Mesendoderm (in vitro differentiated cells): Measurements from ENCODE around the gene IFNL1.
"Not testable (repeated sequence)": the region's sequence is repeated elsewhere in the genome, so short reads cannot be mapped to it uniquely, and the experiment has no call there.

Source experiments
- DNase-seq: peaks from one replicate; pipeline ENCODE4 v3.0.0; 2013
- H2AK5ac ChIP-seq: 2 replicates; pipeline ENCODE4 v1.6.1; 2013; ENCODE audit warnings: low read length, inconsistent platforms
- H2BK120ac ChIP-seq: 2 replicates; pipeline ENCODE4 v1.6.1; 2013; ENCODE audit warnings: low read depth, mild to moderate bottlenecking, low read length, moderate library complexity, mixed read lengths
- H2BK15ac ChIP-seq: replicated peaks from 2 replicates; pipeline ENCODE4 v1.6.1; 2013; ENCODE audit warnings: low read depth, mild to moderate bottlenecking, moderate library complexity
- H2BK5ac ChIP-seq: 2 replicates; pipeline ENCODE4 v1.6.1; 2013; ENCODE audit warnings: low read length, inconsistent platforms
- H3K18ac ChIP-seq: 2 replicates; pipeline ENCODE4 v1.6.1; 2013; ENCODE audit warnings: mild to moderate bottlenecking, low read length, mixed read lengths
- H3K23ac ChIP-seq: one replicate; pipeline ENCODE4 v1.6.1; 2013; ENCODE audit warnings: low read length
- H3K27ac ChIP-seq: 2 replicates; pipeline ENCODE4 v1.5.1; 2013; ENCODE audit warnings: low read depth, mild to moderate bottlenecking, inconsistent platforms, low read length, moderate library complexity
- H3K27me3 ChIP-seq: 2 replicates; pipeline ENCODE4 v1.6.1; 2013; ENCODE audit warnings: low read length, control low read depth, mild to moderate bottlenecking, inconsistent platforms; ENCODE audit not compliant: insufficient read depth, poor library complexity
- H3K36me3 ChIP-seq: 2 replicates; pipeline ENCODE4 v1.6.1; 2013; ENCODE audit warnings: low read length, inconsistent platforms; ENCODE audit not compliant: control insufficient read depth, insufficient read depth
- H3K4ac ChIP-seq: one replicate; pipeline ENCODE4 v1.6.1; 2013; ENCODE audit warnings: low read depth, mild to moderate bottlenecking, low read length, moderate library complexity
- H3K4me1 ChIP-seq: 2 replicates; pipeline ENCODE4 v1.6.1; 2013; ENCODE audit warnings: low read depth, low read length, inconsistent platforms; ENCODE audit not compliant: control insufficient read depth
- H3K4me2 ChIP-seq: 2 replicates; pipeline ENCODE4 v1.6.1; 2013; ENCODE audit warnings: low read length
- H3K4me3 ChIP-seq: 2 replicates; pipeline ENCODE4 v1.5.1; 2013; ENCODE audit warnings: mild to moderate bottlenecking, low read length
- H3K56ac ChIP-seq: one replicate; pipeline ENCODE4 v1.6.1; 2013; ENCODE audit warnings: low read length
- H3K79me1 ChIP-seq: 2 replicates; pipeline ENCODE4 v1.6.1; 2013; ENCODE audit warnings: low read length, inconsistent platforms
- H3K79me2 ChIP-seq: 2 replicates; pipeline ENCODE4 v1.6.1; 2013; ENCODE audit warnings: mild to moderate bottlenecking, low read length; ENCODE audit not compliant: control insufficient read depth, insufficient read depth
- H3K9ac ChIP-seq: 2 replicates; pipeline ENCODE4 v1.6.1; 2013; ENCODE audit warnings: low read length, inconsistent platforms
- H4K5ac ChIP-seq: one replicate; pipeline ENCODE4 v1.6.1; 2013; ENCODE audit warnings: low read length
- H4K8ac ChIP-seq: one replicate; pipeline ENCODE4 v1.6.1; 2013; ENCODE audit warnings: low read depth, mild to moderate bottlenecking, control low read depth, low read length, moderate library complexity
- whole genome bisulfite sequencing: extraction: QIAGEN DNeasy Blood & Tissue Kit; methylation state at CpG from one replicate; pipeline ENCODE4 v1.1.7; 2013; ENCODE audit warnings: low lambda C conversion rate, missing lambda C conversion rate; ENCODE audit not compliant: insufficient coverage; ENCODE audit errors: extremely low coverage; 5-methylcytosine and 5-hydroxymethylcytosine counted together

IFNL1 gene

GRCh38 chr19:39340156-39340555 lies 43.9 kb downstream of the IFNL1 start:
- H3K79me1 ChIP-seq, H4K8ac ChIP-seq, H3K23ac ChIP-seq, H3K27ac ChIP-seq, H3K79me2 ChIP-seq, H3K4me2 ChIP-seq, H4K5ac ChIP-seq, H3K18ac ChIP-seq, H3K56ac ChIP-seq, DNase-seq, H2BK5ac ChIP-seq, H2BK120ac ChIP-seq, H2BK15ac ChIP-seq, H3K4ac ChIP-seq, H3K36me3 ChIP-seq, H3K4me1 ChIP-seq, H3K4me3 ChIP-seq, H3K27me3 ChIP-seq, H3K9ac ChIP-seq, H2AK5ac ChIP-seq: not testable (repeated sequence)
- WGBS, result no CpG with 5 or more reads among the region's 7 CpGs

- H3K4me1 ChIP-seq, result peaks cover 2% of the 10 kb centered on the region
- no peak overlapping the region for H2AK5ac ChIP-seq
- H4K8ac ChIP-seq, result no peak overlapping the region
- H3K4me2 ChIP-seq, result peak overlapping the region; percentile 70
- H3K9ac ChIP-seq, result peak overlapping the region; percentile 90
- no peak overlapping the region for H3K18ac ChIP-seq
- no CpG with 5 or more reads among the region's 17 CpGs for WGBS
- no peaks in the 10 kb centered on the region for H3K27me3 ChIP-seq
- DNase-seq, result no peak
- peaks cover 11% of the 10 kb centered on the region for H3K79me2 ChIP-seq
- no peak overlapping the region for H2BK15ac ChIP-seq
- no peak overlapping the region for H3K27ac ChIP-seq
- H4K5ac ChIP-seq, result no peak overlapping the region
- H3K56ac ChIP-seq, result peak overlapping the region; percentile 98
- H3K23ac ChIP-seq, result peak overlapping the region; percentile 32
- H3K4me3 ChIP-seq, result peak overlapping the region; percentile 93
- no peak overlapping the region for H2BK120ac ChIP-seq
- H3K36me3 ChIP-seq, result no peaks in the 10 kb centered on the region
- H2BK5ac ChIP-seq, result no peak overlapping the region
- H3K4ac ChIP-seq, result no peak overlapping the region
- H3K79me1 ChIP-seq, result peaks cover 14% of the 10 kb centered on the region
Observed at GRCh38 chr19:39341129-39341718, 45.0 kb downstream of the IFNL1 start.

- Histone ChIP-seq H3K4ac (peak within 1 kb of the TSS; percentile 96), H3K9ac (peak within 1 kb of the TSS; percentile 90), H3K56ac (peak within 1 kb of the TSS; percentile 98), H3K27ac (no peak within 1 kb of the TSS), H2BK120ac (no peak within 1 kb of the TSS), H4K8ac (peak within 1 kb of the TSS; percentile 81), H3K18ac (peak within 1 kb of the TSS; percentile 94), H3K27me3 (no peaks in the 10 kb centered on the region), H3K79me2 (peaks cover 12% of the 10 kb centered on the region), H3K4me2 (peak within 1 kb of the TSS; percentile 70), H2BK15ac (no peak within 1 kb of the TSS), H4K5ac (no peak within 1 kb of the TSS), H3K4me3 (peak within 1 kb of the TSS; percentile 93), H3K23ac (peak within 1 kb of the TSS; percentile 32), H3K36me3 (no peaks in the 10 kb centered on the region), H3K4me1 (peaks cover 2% of the 10 kb centered on the region), H2BK5ac (no peak within 1 kb of the TSS), H3K79me1 (peaks cover 15% of the 10 kb centered on the region), H2AK5ac (no peak within 1 kb of the TSS)
- WGBS, result no CpG with 5 or more reads among the region's 105 CpGs
- DNase-seq, result peak; percentile 99
Observed at GRCh38 chr19:39341719-39342604, 45.8 kb downstream of the IFNL1 start, which contains the start of gene SAMD4B. SAMD4B (plus strand) TSS chr19:39342421; CDS start chr19:39356894, 14,473 bp downstream.

- no peak overlapping the region for H2AK5ac ChIP-seq
- no peak overlapping the region for H2BK15ac ChIP-seq
- H3K4me2 ChIP-seq, result peak overlapping the region; percentile 39
- peaks cover 14% of the 10 kb centered on the region for H3K79me2 ChIP-seq
- peak overlapping the region; percentile 72 for H3K56ac ChIP-seq
- H4K5ac ChIP-seq, result no peak overlapping the region
- H3K9ac ChIP-seq, result peak overlapping the region; percentile 74
- H3K27ac ChIP-seq, result no peak overlapping the region
- no peaks in the 10 kb centered on the region for H3K27me3 ChIP-seq
- H3K4ac ChIP-seq, result peak overlapping the region; percentile 96
- H3K23ac ChIP-seq, result no peak overlapping the region
- H2BK120ac ChIP-seq, result no peak overlapping the region
- H4K8ac ChIP-seq, result peak overlapping the region; percentile 81
- H2BK5ac ChIP-seq, result no peak overlapping the region
- H3K79me1 ChIP-seq, result peaks cover 18% of the 10 kb centered on the region
- H3K4me1 ChIP-seq, result peaks cover 2% of the 10 kb centered on the region
- DNase-seq, result peak; percentile 48
- H3K4me3 ChIP-seq, result peak overlapping the region; percentile 52
- no CpG with 5 or more reads among the region's 51 CpGs for WGBS
- peak overlapping the region; percentile 94 for H3K18ac ChIP-seq
- no peaks in the 10 kb centered on the region for H3K36me3 ChIP-seq
Observed at GRCh38 chr19:39342647-39343305, 46.6 kb downstream of the IFNL1 start.

GRCh38 chr19:39345956-39346355 lies 49.7 kb downstream of the IFNL1 start:
- WGBS, result no CpG with 5 or more reads among the region's 1 CpG
- H3K27me3 ChIP-seq, result no peaks in the 10 kb centered on the region
- peaks cover under 1% of the 10 kb centered on the region for H3K4me1 ChIP-seq
- H3K27ac ChIP-seq, result no peak overlapping the region
- no peak overlapping the region for H3K4ac ChIP-seq
- no peaks in the 10 kb centered on the region for H3K36me3 ChIP-seq
- no peak overlapping the region for H2AK5ac ChIP-seq
- DNase-seq, result no peak
- H4K5ac ChIP-seq, result no peak overlapping the region
- H3K79me2 ChIP-seq, result peaks cover 14% of the 10 kb centered on the region
- H2BK5ac ChIP-seq, result no peak overlapping the region
- no peak overlapping the region for H3K9ac ChIP-seq
- no peak overlapping the region for H2BK15ac ChIP-seq
- no peak overlapping the region for H2BK120ac ChIP-seq
- H3K79me1 ChIP-seq, result peaks cover 26% of the 10 kb centered on the region
- no peak overlapping the region for H3K4me2 ChIP-seq
- no peak overlapping the region for H4K8ac ChIP-seq
- H3K23ac ChIP-seq, result no peak overlapping the region
- no peak overlapping the region for H3K56ac ChIP-seq
- H3K18ac ChIP-seq, result no peak overlapping the region
- H3K4me3 ChIP-seq, result no peak overlapping the region
